Measurements from ENCODE around the gene KRR1. TPM values are rescaled to one million over a fixed set of nuclear protein-coding genes. Genes with fewer than 3 reads are reported as not detected.

The KRR1 gene
- total RNA-seq, 2 donors from 2014 or later, result 21.6 to 34.7 TPM

GRCh38 chr12:75481013-75481705 lies 30.2 kb downstream of the KRR1 start:
- no peak for DNase-seq (ENCODE audit: low spot score)
- no peaks in the 10 kb centered on the region for H3K4me1 ChIP-seq (replicated peaks)
- peak overlapping the region; percentile 57 to 67 for H3K27ac ChIP-seq
- H3K4me3 ChIP-seq, result peak overlapping the region; percentile 14 to 21
- no peaks in the 10 kb centered on the region for H3K27me3 ChIP-seq (replicated peaks; ENCODE audit: insufficient read depth)
- no peaks in the 10 kb centered on the region for H3K9me3 ChIP-seq
- 38% methylated on average over 5 of the region's 5 CpGs for WGBS
- TF ChIP-seq POLR2AphosphoS5 (IDR thresholded peaks at IDR 0.05) (no peak), CTCF (IDR thresholded peaks at IDR 0.05) (no peak), POLR2A (IDR thresholded peaks at IDR 0.05) (no peak)
- no peaks in the 10 kb centered on the region for H3K36me3 ChIP-seq
- intact Hi-C loops (cut with DNase I), result loop anchor here (5.0 kb wide), 1 partner anchor 89 kb away; the partner anchor contains the start of gene GLIPR1L2

GRCh38 chr12:75480469-75480949 lies 30.9 kb downstream of the KRR1 start, which contains the start of gene GLIPR1:
TSS of gene GLIPR1 (plus strand) at chr12:75480755. CDS start at chr12:75480881, 126 bp downstream.
- TF ChIP-seq POLR2A (IDR thresholded peaks at IDR 0.05), result peak; percentile 27
- TF ChIP-seq POLR2AphosphoS5 (IDR thresholded peaks at IDR 0.05), result peak; percentile 41
- no peak for TF ChIP-seq CTCF (IDR thresholded peaks at IDR 0.05)
- no peaks in the 10 kb centered on the region for H3K36me3 ChIP-seq
- DNase-seq (ENCODE audit: low spot score), result peak; percentile 56
- H3K4me3 ChIP-seq, result peak within 1 kb of the TSS; percentile 14 to 21
- no peaks in the 10 kb centered on the region for H3K9me3 ChIP-seq
- H3K27me3 ChIP-seq (replicated peaks; ENCODE audit: insufficient read depth), result no peaks in the 10 kb centered on the region
- intact Hi-C loops (cut with DNase I), result loop anchor here (5.0 kb wide), 1 partner anchor 88 kb away; the partner anchor contains the start of gene GLIPR1L2
- no peaks in the 10 kb centered on the region for H3K4me1 ChIP-seq (replicated peaks)
- peak within 1 kb of the TSS; percentile 57 to 67 for H3K27ac ChIP-seq
- WGBS, result 9% methylated on average over 8 of the region's 8 CpGs

GRCh38 chr12:75479963-75480461 lies 31.4 kb downstream of the KRR1 start:
- peak overlapping the region; percentile 14 to 21 for H3K4me3 ChIP-seq
- WGBS, result 10% methylated on average over 2 of the region's 2 CpGs

GRCh38 chr12:75478116-75478794 lies 33.2 kb downstream of the KRR1 start:
- intact Hi-C loops (cut with DNase I), result no loop called here
- H3K27me3 ChIP-seq (replicated peaks; ENCODE audit: insufficient read depth), result no peaks in the 10 kb centered on the region
- H3K36me3 ChIP-seq, result no peaks in the 10 kb centered on the region
- H3K4me3 ChIP-seq, result no peak overlapping the region
- H3K4me1 ChIP-seq (replicated peaks), result no peaks in the 10 kb centered on the region
- DNase-seq (ENCODE audit: low spot score), result no peak
- no peak overlapping the region for H3K27ac ChIP-seq
- 72% methylated on average over 5 of the region's 5 CpGs for WGBS
- no peak for TF ChIP-seq POLR2AphosphoS5 (IDR thresholded peaks at IDR 0.05)
- TF ChIP-seq POLR2A (IDR thresholded peaks at IDR 0.05), result no peak
- TF ChIP-seq CTCF (IDR thresholded peaks at IDR 0.05), result no peak
- H3K9me3 ChIP-seq, result no peaks in the 10 kb centered on the region

More at GRCh38 chr12:75479963-75480461, 31.4 kb downstream of the KRR1 start:
- no peak for DNase-seq (ENCODE audit: low spot score)
- no peaks in the 10 kb centered on the region for H3K4me1 ChIP-seq (replicated peaks)
- H3K36me3 ChIP-seq, result no peaks in the 10 kb centered on the region
- TF ChIP-seq POLR2AphosphoS5 (IDR thresholded peaks at IDR 0.05) (no peak), POLR2A (IDR thresholded peaks at IDR 0.05) (no peak), CTCF (IDR thresholded peaks at IDR 0.05) (no peak)
- intact Hi-C loops (cut with DNase I), result loop anchor here (5.0 kb wide), 1 partner anchor 88 kb away; the partner anchor contains the start of gene GLIPR1L2
- H3K27ac ChIP-seq, result peak overlapping the region; percentile 57 to 67
- no peaks in the 10 kb centered on the region for H3K9me3 ChIP-seq
- H3K27me3 ChIP-seq (replicated peaks; ENCODE audit: insufficient read depth), result no peaks in the 10 kb centered on the region

Data from prostate gland (tissue), 2 donors.